OCI-LY3 (cell line): ENCODE data around the gene CYP4X1.
"Not testable (repeated sequence)": the region's sequence is repeated elsewhere in the genome, so short reads cannot be mapped to it uniquely, and the experiment has no call there.

Experiments
- H2AFZ ChIP-seq: fragments of 200-600, 300-600 bp; shearing (Covaris generic); 2 replicates; pipeline ENCODE4 v1.6.0; 2014; ENCODE audit warnings: antibody characterized with exemption, low read depth, low read length
- H3K27ac ChIP-seq: fragments of 200-600, 300-600 bp; sonication (generic); 2 replicates; pipeline ENCODE4 v1.5.1; 2014; ENCODE audit warnings: mild to moderate bottlenecking, low read length, moderate library complexity, mixed read lengths
- H3K27me3 ChIP-seq: fragments of 200-600, 300-600 bp; sonication (generic); 2 replicates; pipeline ENCODE4 v1.6.1; 2014; ENCODE audit warnings: low read depth, low read length, mixed read lengths
- H3K36me3 ChIP-seq: fragments of 200-600, 300-600 bp; sonication (generic); replicated peaks from 2 replicates; pipeline ENCODE3; 2014; ENCODE audit warnings: low read depth, low read length, mixed read lengths
- H3K4me1 ChIP-seq: fragments of 300-600, 200-600 bp; sonication (generic); 2 replicates; pipeline ENCODE4 v1.6.1; 2014; ENCODE audit warnings: low read length, mixed read lengths
- H3K4me2 ChIP-seq: fragments of 200-600, 300-600 bp; sonication (generic); 2 replicates; pipeline ENCODE4 v1.6.1; 2014; ENCODE audit warnings: low read length, mixed read lengths
- H3K4me3 ChIP-seq: fragments of 300-600, 200-600 bp; sonication (generic); 2 replicates; pipeline ENCODE4 v1.5.1; 2014; ENCODE audit warnings: antibody characterized with exemption, mild to moderate bottlenecking, low read length, moderate library complexity
- H3K79me2 ChIP-seq: fragments of 300-600, 200-600 bp; shearing (Covaris generic); 2 replicates; pipeline ENCODE4 v1.6.1; 2014; ENCODE audit warnings: mild to moderate bottlenecking, low read length, mixed read lengths
- H3K9ac ChIP-seq: fragments of 300-600, 200-600 bp; shearing (Covaris generic); 2 replicates; pipeline ENCODE4 v1.6.0; 2014; ENCODE audit warnings: mild to moderate bottlenecking, low read length, moderate library complexity
- H3K9me3 ChIP-seq: fragments of 200-600, 300-600 bp; shearing (Covaris generic); 2 replicates; pipeline ENCODE4 v1.6.1; 2014; ENCODE audit warnings: low read length, mixed read lengths; ENCODE audit not compliant: insufficient read depth
- H4K20me1 ChIP-seq: fragments of 200-600, 300-600 bp; sonication (generic); 2 replicates; pipeline ENCODE4 v1.6.1; 2016; ENCODE audit warnings: low read length, mixed read lengths; ENCODE audit not compliant: insufficient read depth
- EZH2phosphoT487 ChIP-seq: fragments of 200-600 bp; shearing (Covaris generic); IDR thresholded peaks from 2 replicates; pipeline ENCODE4 v1.6.1; 2018; ENCODE audit warnings: antibody characterized with exemption, mixed run types, low read depth
- TF ChIP-seq, protein P1 (sequence below): fragments of 200-600, 300-600 bp; sonication (generic); IDR thresholded peaks from 2 replicates; pipeline ENCODE4 v1.5.1; 2014; ENCODE audit warnings: antibody characterized with exemption, low read length, low read depth

CYP4X1 gene, protein sequence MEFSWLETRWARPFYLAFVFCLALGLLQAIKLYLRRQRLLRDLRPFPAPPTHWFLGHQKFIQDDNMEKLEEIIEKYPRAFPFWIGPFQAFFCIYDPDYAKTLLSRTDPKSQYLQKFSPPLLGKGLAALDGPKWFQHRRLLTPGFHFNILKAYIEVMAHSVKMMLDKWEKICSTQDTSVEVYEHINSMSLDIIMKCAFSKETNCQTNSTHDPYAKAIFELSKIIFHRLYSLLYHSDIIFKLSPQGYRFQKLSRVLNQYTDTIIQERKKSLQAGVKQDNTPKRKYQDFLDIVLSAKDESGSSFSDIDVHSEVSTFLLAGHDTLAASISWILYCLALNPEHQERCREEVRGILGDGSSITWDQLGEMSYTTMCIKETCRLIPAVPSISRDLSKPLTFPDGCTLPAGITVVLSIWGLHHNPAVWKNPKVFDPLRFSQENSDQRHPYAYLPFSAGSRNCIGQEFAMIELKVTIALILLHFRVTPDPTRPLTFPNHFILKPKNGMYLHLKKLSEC

GRCh38 chr1:47023268-47024140 is at the start of gene CYP4X1:
CYP4X1 (plus strand) TSS chr1:47023669; CDS start chr1:47023818, 149 bp downstream.
- Histone ChIP-seq H3K4me1 (no peaks in the 10 kb centered on the region), H3K27ac (no peak within 1 kb of the TSS), H2AFZ (no peak within 1 kb of the TSS), H3K9ac (no peak within 1 kb of the TSS), H3K27me3 (no peaks in the 10 kb centered on the region), H3K36me3 (no peaks in the 10 kb centered on the region), H3K9me3 (no peaks in the 10 kb centered on the region), H4K20me1 (no peaks in the 10 kb centered on the region), H3K4me3 (no peak within 1 kb of the TSS), H3K4me2 (no peak within 1 kb of the TSS), H3K79me2 (no peaks in the 10 kb centered on the region)
- TF ChIP-seq EZH2phosphoT487, result no peak
- TF ChIP-seq, protein P1, sequence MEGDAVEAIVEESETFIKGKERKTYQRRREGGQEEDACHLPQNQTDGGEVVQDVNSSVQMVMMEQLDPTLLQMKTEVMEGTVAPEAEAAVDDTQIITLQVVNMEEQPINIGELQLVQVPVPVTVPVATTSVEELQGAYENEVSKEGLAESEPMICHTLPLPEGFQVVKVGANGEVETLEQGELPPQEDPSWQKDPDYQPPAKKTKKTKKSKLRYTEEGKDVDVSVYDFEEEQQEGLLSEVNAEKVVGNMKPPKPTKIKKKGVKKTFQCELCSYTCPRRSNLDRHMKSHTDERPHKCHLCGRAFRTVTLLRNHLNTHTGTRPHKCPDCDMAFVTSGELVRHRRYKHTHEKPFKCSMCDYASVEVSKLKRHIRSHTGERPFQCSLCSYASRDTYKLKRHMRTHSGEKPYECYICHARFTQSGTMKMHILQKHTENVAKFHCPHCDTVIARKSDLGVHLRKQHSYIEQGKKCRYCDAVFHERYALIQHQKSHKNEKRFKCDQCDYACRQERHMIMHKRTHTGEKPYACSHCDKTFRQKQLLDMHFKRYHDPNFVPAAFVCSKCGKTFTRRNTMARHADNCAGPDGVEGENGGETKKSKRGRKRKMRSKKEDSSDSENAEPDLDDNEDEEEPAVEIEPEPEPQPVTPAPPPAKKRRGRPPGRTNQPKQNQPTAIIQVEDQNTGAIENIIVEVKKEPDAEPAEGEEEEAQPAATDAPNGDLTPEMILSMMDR, result no peak

GRCh38 chr1:46983166-46983829 is 40.2 kb upstream of the CYP4X1 start:
- no peak overlapping the region for H3K4me2 ChIP-seq
- H3K27me3 ChIP-seq, result no peaks in the 10 kb centered on the region
- no peak overlapping the region for H3K27ac ChIP-seq
- H4K20me1 ChIP-seq, result no peaks in the 10 kb centered on the region
- no peaks in the 10 kb centered on the region for H3K36me3 ChIP-seq
- H2AFZ ChIP-seq, result no peak overlapping the region
- no peak for TF ChIP-seq EZH2phosphoT487
- TF ChIP-seq, protein P1, result no peak
- no peak overlapping the region for H3K9ac ChIP-seq
- no peaks in the 10 kb centered on the region for H3K9me3 ChIP-seq
- no peaks in the 10 kb centered on the region for H3K79me2 ChIP-seq
- H3K4me1 ChIP-seq, result no peaks in the 10 kb centered on the region
- no peak overlapping the region for H3K4me3 ChIP-seq

- TF ChIP-seq, protein P1, result no peak
- no peak for TF ChIP-seq EZH2phosphoT487
- Histone ChIP-seq H4K20me1 (no peaks in the 10 kb centered on the region), H3K9ac (no peak overlapping the region), H3K36me3 (no peaks in the 10 kb centered on the region), H3K4me1 (no peaks in the 10 kb centered on the region), H2AFZ (no peak overlapping the region), H3K4me2 (no peak overlapping the region), H3K27ac (no peak overlapping the region), H3K79me2 (no peaks in the 10 kb centered on the region), H3K4me3 (no peak overlapping the region), H3K27me3 (no peaks in the 10 kb centered on the region), H3K9me3 (no peaks in the 10 kb centered on the region)
These were observed 39.5 kb upstream of the CYP4X1 start for GRCh38 chr1:46983830-46984586.

DNA sequence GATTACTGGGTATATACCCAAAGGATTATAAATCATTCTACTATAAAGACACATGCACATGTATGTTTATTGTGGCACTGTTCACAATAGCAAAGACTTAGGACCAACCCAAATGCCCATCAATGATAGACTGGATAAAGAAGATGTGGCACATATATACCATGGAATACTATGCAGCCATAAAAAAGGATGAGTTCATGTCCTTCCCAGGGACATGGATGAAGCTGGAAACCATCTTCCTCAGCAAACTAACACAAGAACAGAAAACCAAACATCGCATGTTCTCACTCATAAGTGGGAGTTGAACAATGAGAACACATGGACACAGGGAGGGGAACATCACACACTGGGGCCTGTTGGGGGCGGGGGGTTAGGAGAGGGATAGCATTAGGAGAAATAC is 32.9 kb upstream of the CYP4X1 start:
- H3K27ac ChIP-seq, H3K9me3 ChIP-seq, H3K79me2 ChIP-seq, H3K4me1 ChIP-seq, H3K36me3 ChIP-seq, H3K4me3 ChIP-seq, H3K9ac ChIP-seq, H2AFZ ChIP-seq, H3K27me3 ChIP-seq, H4K20me1 ChIP-seq, H3K4me2 ChIP-seq: not testable (repeated sequence)
